ENCODE results near the gene TOP2A. TPM values are rescaled to one million over a fixed set of nuclear protein-coding genes. Genes with fewer than 3 reads are reported as not detected.

Gene TOP2A
- total RNA-seq, 1 experiment from 2014 or later, result 230 TPM

GRCh38 chr17:40349895-40350688 is 67.6 kb downstream of the TOP2A start:
- Histone ChIP-seq H3K4me1 (ENCODE audit: insufficient read depth, low read length) (peaks cover 10% of the 10 kb centered on the region; the same call in 1 of the 2 replicates), H3K4me2 (ENCODE audit: insufficient read depth, insufficient read length, low read length) (no peak overlapping the region), H3K27me3 (ENCODE audit: insufficient read depth, low read length) (no peaks in the 10 kb centered on the region; the same call in 1 of the 2 replicates), H3K79me1 (ENCODE audit: insufficient read depth, low read depth, low read length, poor library complexity, severe bottlenecking) (no peaks in the 10 kb centered on the region), H3T11ph (ENCODE audit: low read length) (no peak overlapping the region), H3K56ac (ENCODE audit: insufficient read length, low read depth, low read length) (no peak overlapping the region), H3K9me3 (ENCODE audit: control insufficient read depth, low read depth, low read length) (no peaks in the 10 kb centered on the region), H2BK5ac (ENCODE audit: insufficient read length, low read length) (no peak overlapping the region), H3K18ac (ENCODE audit: insufficient read length, low read depth, low read length) (peak overlapping the region; percentile 43), H4K91ac (ENCODE audit: insufficient read length, low read depth, low read length) (no peak overlapping the region), H3K27ac (ENCODE audit: insufficient read length, low read depth, low read length) (no peak overlapping the region), H4K5ac (ENCODE audit: insufficient read length, low read depth, low read length) (no peak overlapping the region), H4K8ac (replicated peaks; ENCODE audit: insufficient read length, low read depth, low read length) (no peak overlapping the region), H2BK15ac (ENCODE audit: low read depth, low read length) (no peak overlapping the region), H2AFZ (ENCODE audit: low read length) (no peak overlapping the region), H2BK20ac (ENCODE audit: low read depth, low read length, poor library complexity, severe bottlenecking) (no peak overlapping the region), H3K14ac (ENCODE audit: insufficient read depth, low read length) (peak overlapping the region; percentile 51; the same call in 1 of the 2 replicates), H2BK120ac (ENCODE audit: low read depth, low read length, poor library complexity, severe bottlenecking) (no peak overlapping the region), H3K79me2 (ENCODE audit: insufficient read depth, low read length) (no peaks in the 10 kb centered on the region), H3K23me2 (ENCODE audit: insufficient read length, low read depth, low read length, poor library complexity, severe bottlenecking) (peaks cover 8% of the 10 kb centered on the region), H2BK12ac (ENCODE audit: insufficient read length, low read depth, low read length) (no peak overlapping the region), H3K23ac (ENCODE audit: insufficient read length, low read depth, low read length) (no peak overlapping the region), H4K20me1 (ENCODE audit: control insufficient read depth, insufficient read depth, insufficient read length) (no peaks in the 10 kb centered on the region), H3K4ac (ENCODE audit: low read depth, low read length) (no peak overlapping the region), H2AK5ac (ENCODE audit: insufficient read length, low read length) (no peak overlapping the region), H3K9ac (ENCODE audit: extremely low read depth, insufficient read length, low read length) (no peak overlapping the region)
- no peak for TF ChIP-seq CTCF (conservative IDR thresholded peaks at IDR 0.05)
- peak overlapping the region in 1 of 2 experiments; percentile 32; a peak in 2 of 5 replicates for H3K4me3 Mint-ChIP-seq
- no peak for DNase-seq
- peaks cover 65 to 69% of the 10 kb centered on the region in 2 experiments for H3K4me1 Mint-ChIP-seq
- no peaks in the 10 kb centered on the region for H3K9me3 Mint-ChIP-seq
- no CpG with 5 or more reads among the region's 19 CpGs for WGBS (ENCODE audit: extremely low coverage, insufficient read length, low lambda C conversion rate)
- no peak overlapping the region; a peak in 1 of 7 replicates for H3K27ac Mint-ChIP-seq
- H3K27me3 Mint-ChIP-seq (ENCODE audit: low read depth), result peaks cover 68% of the 10 kb centered on the region
- H3K36me3 Mint-ChIP-seq (ENCODE audit: insufficient read depth in 1 of 3, low read depth in 3 of 3), result peaks cover 20 to 30% (median 28%) of the 10 kb centered on the region in 3 experiments
